ENCODE data around the gene AFF3.
"Not testable (repeated sequence)": the region's sequence is repeated elsewhere in the genome, so short reads cannot be mapped to it uniquely, and the experiment has no call there.

DNA sequence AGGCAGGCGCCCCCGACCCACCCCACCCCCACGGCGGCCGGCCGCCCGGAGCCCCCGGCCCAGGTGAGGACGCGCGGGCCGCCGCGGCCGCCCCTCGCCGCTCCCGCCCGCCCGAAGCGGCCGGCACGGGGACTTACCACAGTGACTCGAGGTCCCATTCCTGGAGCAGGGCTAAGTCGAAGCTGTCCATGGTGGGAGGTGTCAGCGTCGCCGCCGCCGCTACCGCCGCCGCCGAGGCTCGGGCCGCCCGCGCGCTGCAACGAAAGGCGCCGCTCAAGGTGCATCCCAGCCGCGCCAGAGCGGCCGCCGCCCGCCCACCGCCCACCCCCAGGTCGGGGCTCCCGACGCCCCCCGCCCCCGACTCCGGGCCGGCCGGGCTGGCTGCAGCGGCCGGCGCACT, 38.1 kb downstream of the AFF3 start:
- TF ChIP-seq, protein P1, sequence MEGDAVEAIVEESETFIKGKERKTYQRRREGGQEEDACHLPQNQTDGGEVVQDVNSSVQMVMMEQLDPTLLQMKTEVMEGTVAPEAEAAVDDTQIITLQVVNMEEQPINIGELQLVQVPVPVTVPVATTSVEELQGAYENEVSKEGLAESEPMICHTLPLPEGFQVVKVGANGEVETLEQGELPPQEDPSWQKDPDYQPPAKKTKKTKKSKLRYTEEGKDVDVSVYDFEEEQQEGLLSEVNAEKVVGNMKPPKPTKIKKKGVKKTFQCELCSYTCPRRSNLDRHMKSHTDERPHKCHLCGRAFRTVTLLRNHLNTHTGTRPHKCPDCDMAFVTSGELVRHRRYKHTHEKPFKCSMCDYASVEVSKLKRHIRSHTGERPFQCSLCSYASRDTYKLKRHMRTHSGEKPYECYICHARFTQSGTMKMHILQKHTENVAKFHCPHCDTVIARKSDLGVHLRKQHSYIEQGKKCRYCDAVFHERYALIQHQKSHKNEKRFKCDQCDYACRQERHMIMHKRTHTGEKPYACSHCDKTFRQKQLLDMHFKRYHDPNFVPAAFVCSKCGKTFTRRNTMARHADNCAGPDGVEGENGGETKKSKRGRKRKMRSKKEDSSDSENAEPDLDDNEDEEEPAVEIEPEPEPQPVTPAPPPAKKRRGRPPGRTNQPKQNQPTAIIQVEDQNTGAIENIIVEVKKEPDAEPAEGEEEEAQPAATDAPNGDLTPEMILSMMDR (IDR thresholded peaks at IDR 0.05; ENCODE audit: low read length) = not testable (repeated sequence)
- not testable (repeated sequence) for TF ChIP-seq EZH2 (IDR thresholded peaks at IDR 0.05; ENCODE audit: borderline replicate concordance, low read length)

Data from OCI-LY1 (cell line).